Stimulated activated CD8-positive, alpha-beta memory T cell treated with anti-CD3 and anti-CD28 coated beads, Interleukin-7, amount 100 ng/mL, for 4 hours (primary cell): ENCODE measurements around the gene PLD3.
"Not testable (repeated sequence)": the region's sequence is repeated elsewhere in the genome, so short reads cannot be mapped to it uniquely, and the experiment has no call there.

Source experiments
- DNase-seq, 2 donors: peaks; one replicate each; pipeline ENCODE4 v3.0.0-alpha.2; 2020; ENCODE audit warnings: low read depth in 2 of 2

The PLD3 gene

DNA sequence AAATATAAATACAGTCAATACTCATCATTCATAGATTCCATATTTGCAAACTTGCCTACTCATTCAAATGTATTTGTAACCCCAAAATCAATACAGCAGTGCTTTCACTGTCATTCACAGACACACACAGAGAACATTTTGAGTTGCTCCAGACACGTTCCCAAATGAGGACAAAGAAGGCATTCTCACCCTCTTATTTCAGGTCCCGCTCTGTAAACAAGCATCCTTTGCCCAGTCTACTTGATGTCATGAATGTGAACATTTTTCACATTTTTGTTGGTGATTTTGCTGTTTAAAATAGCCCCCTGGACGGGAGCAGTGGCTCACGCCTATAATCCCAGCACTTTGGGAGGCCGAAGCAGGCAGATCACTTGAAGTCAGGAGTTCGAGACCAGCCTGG lies 15.8 kb upstream of the PLD3 start:
- DNase-seq: no peak

DNA sequence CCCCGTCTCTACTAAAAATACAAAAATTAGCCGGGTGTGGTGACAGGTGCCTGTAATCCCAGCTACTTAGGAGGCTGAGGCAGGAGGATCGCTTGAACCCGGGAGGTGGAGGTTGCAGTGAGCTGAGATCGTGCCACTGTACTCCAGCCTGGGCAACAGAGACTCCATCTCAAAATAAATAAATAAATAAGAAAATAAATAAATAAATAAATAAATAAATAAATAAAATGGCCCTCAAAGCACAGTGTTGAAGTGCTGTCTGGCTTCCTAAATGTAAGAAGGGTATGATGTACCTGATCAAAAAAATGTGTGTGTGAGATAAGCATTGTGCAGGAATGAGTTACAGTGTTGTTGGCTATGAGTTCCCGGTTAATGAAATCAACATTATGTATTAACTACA lies 15.4 kb upstream of the PLD3 start:
- DNase-seq: not testable (repeated sequence)

DNA sequence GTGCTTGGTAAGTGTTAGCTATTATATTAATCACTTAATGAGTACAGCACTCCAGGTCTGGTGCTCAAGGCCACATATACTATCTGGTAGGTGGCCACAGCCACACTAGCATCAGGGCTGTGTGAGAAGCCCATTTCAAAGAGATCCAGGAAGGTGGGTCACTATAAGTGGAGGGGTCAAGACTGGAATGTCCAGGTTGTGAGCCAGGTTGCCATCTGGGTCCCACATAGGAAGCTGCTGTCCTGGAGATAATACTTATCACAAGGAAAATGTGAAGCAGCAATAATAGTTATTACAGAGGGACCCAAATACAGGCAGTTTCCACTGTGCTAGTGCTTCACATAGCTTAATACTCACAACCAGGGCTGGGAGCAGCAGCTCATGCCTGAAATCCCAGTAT lies 13.4 kb upstream of the PLD3 start:
- no peak for DNase-seq

DNA sequence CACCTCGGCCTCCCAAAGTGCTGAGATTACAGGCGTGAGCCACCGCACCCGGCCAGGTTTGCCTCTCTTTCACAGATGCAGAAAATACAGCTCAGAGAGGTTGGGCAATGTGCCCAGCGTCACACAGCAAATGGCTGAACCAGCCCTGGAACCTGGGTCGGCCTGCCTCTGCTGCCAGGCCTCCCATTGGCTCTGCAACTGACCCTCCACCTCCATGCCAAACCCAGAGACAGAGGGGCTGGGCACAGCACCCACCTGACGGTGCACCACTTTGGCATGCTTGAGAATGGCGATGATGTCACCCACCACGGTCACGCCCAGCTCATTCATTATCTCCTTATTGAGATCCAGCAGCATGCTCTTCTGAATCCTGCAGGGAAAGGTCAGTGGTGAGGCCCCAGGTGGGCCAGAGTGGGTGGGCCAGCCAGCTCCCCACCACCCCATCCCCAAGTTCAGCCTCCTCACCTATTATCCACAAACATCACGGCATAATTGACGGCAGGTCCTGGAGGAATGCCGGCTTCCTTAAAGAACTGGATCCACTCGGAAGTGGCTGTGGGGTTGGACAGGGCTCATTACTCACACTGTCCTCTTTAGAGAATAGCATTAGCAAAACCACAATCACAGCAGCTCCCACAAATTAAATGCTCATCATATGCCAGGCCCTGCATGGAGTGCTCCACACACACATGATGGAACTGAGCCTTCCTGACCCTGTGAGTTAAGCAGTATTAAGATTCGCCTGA lies 12.5 kb upstream of the PLD3 start:
- DNase-seq: no peak

DNA sequence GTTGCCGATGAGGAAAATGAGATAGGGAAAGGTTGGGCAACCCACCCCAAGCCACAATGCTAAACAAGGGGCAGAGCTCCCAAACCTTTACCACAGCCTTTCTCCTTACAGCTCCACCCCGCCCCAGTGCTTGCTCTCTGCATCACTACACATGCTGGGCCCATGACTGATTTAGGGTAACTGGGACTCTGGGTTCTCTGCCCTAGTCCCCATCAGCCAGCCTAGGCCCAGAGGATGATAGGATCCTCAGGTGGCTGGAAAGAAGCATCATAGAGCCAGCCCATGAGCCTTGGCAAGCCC lies 11.9 kb upstream of the PLD3 start:
- DNase-seq: no peak

DNA sequence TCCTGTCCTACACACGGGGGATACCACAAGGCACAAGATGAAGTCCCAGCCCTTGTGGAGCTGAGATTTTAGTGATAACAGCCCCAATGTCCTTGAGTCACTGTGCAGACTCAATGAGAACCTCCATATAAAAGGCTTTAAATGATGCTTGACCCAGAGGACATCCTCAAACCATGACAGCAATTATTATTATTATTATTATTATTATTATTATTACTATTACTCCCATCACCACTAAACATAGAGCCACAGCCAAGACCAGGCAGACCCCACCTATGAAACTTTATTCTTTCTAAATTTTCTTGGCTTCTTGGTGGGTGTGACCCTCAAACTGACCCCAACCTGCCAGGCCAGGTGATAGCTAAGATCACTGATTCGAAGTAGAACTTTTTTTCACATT lies 11.4 kb upstream of the PLD3 start:
- no peak for DNase-seq

DNA sequence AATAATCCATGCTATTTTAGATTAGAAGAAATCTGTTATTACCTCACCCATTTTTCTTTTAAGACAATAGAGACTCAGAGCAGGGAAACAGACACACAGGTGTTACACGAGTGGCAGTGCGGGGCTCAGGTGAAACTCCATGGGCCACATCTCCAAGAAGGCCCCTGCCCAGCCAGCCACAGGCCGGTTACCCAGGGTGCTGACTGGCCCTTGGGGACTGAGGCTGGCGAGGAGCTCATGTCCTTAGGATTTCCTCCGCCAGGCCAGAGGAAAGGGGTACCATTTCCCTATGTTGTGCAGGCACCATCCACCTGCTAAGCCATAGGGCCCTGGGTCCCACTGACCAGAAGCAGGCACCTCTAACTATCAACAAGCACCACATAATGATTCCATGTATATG lies 10.9 kb upstream of the PLD3 start:
- no peak for DNase-seq

DNA sequence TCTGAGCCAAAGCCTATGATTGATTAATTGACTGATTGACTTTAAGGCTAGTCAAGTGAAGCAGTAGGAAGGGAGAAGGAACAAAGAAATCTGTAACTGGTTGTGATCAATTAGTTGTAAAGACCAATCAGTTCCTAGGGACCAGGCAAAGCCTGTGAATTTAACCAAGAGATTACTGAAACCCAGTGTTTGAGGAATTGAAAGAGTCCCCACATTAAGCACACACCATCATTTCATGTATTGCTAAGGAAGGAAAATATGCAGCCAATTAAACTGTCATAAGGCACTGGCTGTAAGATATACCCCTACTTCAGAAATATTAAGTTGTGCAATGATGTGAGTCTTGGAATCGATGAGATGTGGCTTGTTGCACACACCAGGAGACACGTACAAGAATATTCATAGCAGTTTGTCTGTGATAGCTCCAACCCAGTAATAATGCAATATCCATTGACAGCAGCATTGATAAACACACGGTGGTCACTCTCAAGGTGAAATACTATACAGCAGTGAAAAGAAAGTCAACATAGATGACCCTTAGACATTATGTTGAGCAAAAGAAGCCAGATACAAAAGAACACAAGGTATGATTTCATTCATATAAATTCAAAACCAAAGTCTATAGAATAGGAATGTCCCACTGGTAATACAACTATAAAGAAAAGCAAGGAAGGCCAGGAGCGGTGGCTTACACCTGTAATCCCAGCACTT lies 9.3 kb upstream of the PLD3 start:
- no peak for DNase-seq

DNA sequence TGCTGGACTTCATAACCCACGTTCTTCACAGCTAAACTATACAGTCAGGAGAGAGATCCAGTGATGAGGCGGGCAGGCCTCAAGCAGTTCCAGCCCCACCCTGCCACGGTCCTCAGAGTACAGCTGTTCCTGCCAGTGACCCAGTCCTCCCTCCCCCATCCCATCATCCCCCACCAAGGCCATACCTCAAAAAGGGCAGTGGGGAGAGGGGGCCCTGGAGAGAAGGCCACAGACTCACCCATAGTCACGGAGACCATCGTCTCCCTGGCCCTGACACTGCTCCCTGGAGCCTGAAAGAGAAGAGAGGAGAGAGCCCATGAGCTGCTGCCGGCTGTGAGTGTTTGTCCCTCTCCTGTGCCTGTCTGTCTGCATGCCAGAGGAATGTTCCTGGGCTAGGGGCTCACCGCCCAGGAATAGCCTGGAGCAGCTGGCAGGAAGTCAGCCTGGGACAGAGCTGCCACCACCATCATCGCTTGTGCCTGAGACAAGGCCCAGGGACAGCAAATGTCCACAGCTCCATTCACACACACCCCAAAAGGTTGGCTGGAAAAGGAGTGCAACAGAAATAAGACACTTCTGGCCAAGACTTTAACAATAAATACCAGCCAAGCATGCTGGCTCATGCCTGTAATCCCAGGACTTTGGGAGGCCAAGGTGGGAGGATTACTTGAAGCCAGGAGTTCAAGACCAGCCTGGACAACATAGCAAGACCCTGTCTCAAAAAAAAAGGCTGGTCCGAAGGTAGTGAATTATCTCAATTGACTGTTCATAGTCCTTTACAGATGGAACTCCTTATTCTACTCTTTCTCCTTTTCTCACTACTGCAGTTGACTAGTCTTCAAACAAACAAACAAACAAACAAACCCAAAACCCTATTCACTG lies 6.7 kb upstream of the PLD3 start:
- no peak for DNase-seq

DNA sequence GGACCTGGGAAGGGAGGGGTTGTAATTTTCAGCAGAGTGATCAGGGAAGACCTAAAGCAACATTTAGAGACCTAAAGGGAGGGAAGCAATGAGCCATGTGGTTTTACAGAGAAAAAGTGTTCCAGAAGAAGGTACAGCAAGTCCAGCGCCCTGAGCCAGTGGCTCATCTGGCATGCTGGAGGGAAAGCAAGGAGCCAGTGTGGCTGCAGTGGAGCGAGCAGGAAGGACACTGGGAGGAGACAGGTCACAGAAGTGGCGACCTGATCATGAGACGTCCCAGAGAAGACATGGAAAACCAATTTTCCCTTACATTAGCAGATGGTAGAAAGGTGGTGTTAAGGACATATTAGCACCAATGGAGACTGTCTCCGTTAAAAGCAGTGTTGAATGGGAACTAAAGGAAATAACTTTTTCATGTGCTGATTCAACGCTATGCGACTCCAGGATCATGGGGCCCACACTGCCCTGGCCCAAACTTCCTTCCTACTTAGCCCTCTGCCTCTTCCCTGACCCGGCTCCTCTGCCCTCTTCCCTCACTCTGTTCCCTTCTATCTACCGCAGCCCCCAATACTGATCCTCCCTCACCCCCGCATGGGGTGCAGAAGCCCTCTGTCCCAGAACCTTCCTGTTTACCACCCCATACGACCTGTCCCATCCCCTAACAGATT lies 5.7 kb upstream of the PLD3 start:
- DNase-seq: no peak

DNA sequence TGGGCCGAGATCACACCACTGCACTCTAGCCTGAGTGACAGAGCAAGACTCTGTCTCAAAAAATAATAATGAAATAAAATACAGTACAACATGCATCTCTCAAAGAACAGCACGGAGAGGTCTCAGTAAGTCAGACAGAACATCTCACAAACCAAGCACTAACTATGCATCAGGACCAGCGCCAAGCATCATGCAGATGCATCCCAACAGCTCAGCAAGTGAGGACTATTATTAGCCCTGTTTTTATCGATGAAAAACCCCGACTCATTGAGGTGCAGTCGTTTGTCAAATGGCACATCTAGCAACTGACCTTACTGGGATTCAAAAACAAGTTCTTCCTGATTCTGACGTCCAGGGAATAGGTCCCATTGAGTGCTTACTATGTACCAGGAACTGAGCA lies 4.1 kb upstream of the PLD3 start:
- DNase-seq: no peak

DNA sequence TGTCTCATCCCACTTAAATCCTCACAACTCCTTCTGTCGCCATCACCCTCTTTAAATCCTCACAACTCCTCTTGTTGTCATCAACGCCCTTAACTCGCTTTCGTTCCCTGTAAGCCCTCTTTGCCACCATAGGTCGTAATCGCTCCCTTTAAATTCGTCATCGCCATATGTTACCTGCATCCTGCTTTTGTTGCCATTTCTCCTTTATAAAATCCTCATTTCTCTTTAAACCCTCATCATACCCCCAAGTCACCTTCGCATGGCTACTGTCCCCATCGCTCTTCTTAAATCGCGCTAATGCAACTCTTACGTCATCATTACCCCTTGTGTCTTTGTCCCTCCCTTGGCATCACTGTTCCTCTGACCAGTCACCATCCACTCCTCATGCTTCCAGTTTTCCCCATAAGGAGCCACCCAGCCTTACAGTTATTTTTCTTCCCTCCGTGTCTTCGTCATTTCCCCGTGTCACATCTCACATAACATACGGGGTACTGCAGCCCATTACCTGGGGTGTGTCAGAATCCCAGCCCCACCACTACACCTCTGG lies 539 bp downstream of the PLD3 start:
- DNase-seq: no peak

DNA sequence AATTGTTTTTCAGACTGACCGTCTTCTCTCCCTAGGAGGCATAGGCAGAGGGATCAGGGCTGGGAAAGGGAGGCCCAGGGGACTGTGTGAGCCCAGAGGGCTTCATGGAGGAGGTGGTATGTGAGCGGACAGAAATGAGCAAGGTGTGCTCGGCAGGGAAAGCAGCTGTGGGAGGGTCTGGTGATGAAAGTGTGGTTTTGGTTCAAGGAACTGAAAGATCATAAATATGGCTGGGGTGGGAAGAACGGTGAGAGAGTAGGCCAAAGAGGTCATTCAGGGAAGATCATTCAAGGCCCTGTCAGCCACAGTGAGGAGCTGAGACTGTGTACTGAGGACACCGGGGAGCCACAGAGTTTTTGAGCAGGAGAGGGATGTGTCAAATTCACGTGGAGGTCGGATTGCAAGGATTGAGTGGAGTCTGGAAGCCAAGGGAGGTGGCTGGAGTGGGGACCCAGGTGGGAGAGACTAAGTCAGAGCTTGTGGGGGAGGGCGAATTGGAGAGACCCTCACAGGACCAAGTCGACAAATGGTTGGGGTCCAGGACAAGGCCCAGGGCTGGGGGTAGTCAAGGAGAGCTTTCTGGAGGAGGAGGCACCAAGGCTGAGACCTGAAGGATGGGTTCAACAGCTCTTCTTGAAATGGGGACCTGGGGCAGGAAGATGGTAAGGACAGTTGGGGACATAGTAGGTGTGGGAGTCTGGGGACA lies 7.6 kb downstream of the PLD3 start:
- no peak for DNase-seq

DNA sequence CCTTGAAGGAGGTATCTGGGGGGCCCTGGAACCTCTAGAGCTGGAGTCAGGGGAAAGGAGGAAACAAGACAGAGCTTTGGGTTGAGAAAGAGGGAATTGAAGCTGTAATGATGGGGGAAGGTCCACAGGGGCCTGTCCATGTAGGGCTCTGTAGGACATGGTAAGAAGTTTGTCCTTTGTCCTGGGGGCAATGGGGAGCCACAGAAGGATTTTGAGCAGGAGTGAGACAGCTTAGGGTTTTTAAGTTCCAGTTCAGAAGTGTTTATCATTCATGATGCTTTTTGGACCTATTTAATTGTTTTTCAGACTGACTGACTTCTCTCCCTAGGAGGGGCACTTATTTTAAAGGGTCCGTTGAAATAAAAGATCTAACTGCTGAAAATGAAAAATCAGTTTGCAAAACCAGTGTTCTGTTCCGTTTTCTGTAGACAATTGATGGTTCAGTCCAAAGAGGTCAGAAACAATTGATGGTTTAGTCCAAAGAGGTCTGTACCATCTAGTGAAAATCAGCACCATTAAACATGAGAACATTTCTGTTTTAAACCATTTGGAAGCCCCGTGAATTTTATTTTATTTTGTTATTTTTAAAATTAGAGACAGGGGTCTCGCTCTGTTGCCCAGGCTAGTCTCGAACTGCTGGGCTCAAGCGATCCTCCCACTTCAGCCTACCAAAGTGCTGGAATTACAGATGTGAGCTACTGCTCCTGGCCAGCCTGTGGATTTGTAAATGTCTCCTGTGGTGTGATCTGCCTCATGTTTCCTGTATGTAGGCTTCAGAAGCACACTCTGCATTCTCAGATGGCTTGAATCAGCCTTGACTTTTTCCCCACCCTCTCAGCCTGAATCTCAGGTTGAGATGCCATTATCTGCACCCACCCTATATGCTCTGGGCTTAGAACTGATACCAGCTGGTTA lies 8.4 kb downstream of the PLD3 start:
- no peak for DNase-seq

DNA sequence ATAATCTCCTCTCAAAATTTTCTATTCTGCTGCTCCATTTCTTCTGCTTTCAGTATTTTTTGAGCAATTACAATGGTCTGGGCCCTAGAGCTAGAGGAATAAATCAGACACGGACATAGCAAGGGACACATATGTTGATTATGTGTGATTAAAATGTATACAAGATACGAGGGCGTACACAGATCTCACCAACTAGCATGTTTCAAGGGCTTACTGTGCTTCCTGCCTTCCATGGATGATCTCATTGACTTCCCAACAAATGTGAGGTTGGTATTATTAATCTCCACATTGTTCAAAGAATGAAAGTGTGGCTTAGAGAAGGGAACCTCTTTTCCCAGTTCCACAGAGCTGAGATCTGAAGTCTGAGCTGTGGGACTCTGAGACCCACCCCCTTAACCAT lies 9.1 kb downstream of the PLD3 start:
- no peak for DNase-seq

DNA sequence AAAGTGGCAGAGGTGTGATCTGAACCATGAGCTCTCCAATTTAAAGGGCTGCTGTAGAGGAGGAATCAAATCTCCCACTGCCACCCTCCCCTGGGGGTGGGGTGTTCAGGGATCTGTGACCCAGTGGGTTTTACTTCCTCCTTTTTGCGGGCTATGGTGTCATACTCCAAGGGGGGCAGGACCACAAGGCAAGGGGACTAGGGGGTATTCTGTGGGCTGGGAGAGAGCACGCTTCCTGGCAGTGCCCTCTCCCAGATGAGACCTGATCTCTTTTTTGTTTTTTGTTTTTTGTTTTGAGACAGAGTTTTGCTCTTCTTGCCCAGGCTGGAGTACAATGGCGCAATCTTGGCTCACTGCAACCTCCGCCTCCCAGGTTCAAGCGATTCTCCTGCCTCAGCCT lies 10.3 kb downstream of the PLD3 start:
- no peak for DNase-seq

DNA sequence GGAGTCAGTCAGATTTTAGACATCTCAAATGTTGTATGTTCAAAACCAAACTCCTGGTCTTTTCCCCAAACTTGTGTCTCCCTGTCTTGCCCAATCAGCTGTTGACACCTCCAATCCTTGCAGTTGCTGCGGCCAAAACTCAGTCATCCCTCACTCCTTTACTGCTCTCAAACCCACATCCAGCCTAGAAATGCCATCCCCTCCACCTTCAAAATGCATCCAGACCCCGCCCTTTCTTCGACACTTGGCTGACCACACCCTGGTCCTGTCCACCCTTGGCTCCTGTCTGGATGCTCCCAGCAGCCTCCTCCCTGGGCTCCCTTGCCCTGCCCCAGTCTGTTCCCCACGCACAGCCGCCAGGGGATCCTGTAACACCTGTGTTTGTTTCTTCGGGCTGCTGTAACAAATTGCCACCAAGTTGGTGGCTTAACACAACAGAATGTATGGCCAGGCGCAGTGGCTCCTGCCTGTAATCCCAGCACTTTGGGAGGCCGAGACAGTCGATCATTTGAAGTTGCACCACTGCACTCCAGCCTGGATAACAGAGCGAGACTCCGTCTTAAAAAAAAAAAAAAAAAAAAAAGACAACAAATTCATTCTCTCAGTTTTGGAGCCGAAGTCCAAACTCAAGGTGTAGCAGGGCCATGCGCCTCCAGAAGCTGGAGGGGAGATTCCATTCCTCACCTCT lies 11.7 kb downstream of the PLD3 start:
- no peak for DNase-seq

DNA sequence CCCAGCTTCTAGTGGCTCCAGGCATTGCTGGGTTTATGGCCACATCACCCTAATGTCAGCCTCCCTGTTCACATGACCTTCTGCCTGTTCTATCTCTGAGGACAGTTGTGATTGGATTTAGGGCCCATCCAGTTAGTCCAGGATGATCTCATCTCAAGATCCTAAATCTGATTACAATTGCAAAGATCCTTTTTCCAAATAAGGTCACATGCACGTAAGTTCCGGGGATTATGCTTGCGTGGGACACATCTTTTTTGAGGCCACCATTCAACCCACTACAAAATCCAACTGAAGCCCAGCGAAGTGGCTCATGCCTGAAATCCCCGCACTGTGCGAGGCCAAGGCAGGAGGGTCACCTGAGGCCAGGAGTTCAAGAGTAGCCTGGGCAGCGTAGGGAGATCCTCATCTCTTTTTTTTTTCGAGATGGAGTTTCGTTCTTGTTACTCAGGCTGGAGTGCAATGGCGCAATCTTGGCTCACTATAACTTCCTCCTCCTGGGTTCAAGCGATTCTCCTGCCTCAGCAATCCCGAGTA lies 12.3 kb downstream of the PLD3 start:
- no peak for DNase-seq

DNA sequence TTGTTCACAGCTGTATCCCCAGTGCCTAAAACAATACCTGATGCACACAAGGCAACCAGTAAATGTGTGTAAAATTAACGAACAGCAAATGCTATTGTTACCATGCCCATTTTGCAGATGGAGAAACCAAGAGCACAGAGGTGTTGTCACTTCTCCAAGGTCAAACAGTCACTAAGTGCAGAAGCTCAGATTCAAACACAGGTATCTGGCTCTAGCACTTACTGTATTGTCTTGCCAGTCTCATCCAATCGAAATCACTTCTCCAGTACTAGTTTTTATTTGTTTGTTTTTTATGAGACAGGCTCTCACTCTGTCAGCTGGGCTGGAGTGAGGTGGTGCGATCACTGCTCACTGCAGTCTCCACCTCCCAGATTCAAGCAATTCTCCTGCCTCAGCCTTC lies 13.7 kb downstream of the PLD3 start:
- DNase-seq: no peak
